ENCODE data around the gene CNTF.

- no peak for TF ChIP-seq CTCF (IDR thresholded peaks at IDR 0.05; ENCODE audit: borderline replicate concordance, extremely low read depth, low read length, poor library complexity, severe bottlenecking)
- TF ChIP-seq EZH2 (IDR thresholded peaks at IDR 0.05; ENCODE audit: borderline replicate concordance, low read depth, low read length, severe bottlenecking), result no peak
Measured at GRCh38 chr11:58639669-58640068, 17.2 kb downstream of the CNTF start.

Measured in DND-41 (cell line).